Measurements from ENCODE around the gene TCEA2.

TCEA2 gene

GRCh38 chr20:64037498-64038213 is 25.3 kb upstream of the TCEA2 start:
- Histone ChIP-seq H2AFZ (ENCODE audit: low read length) (no peak overlapping the region), H3K4me3 (ENCODE audit: low read depth, low read length, poor library complexity, severe bottlenecking) (no peak overlapping the region), H3K79me2 (ENCODE audit: insufficient read depth, low read length) (no peaks in the 10 kb centered on the region), H3K9me3 (ENCODE audit: low read length) (no peaks in the 10 kb centered on the region), H3K9me2 (ENCODE audit: low read depth, low read length) (no peaks in the 10 kb centered on the region), H3K9ac (ENCODE audit: low read length) (no peak overlapping the region), H3F3A (ENCODE audit: insufficient read depth, low read length) (no peaks in the 10 kb centered on the region), H3K4me1 (ENCODE audit: insufficient read depth, low read length, severe bottlenecking) (peaks cover 22% of the 10 kb centered on the region), H3K27me3 (ENCODE audit: insufficient read depth, low read length) (0 out of 2 replicates have a peak, but pooled peaks cover 6% of the 10 kb centered on the region), H3K36me3 (ENCODE audit: insufficient read depth, low read length) (peaks cover 18% of the 10 kb centered on the region), H3K4me2 (ENCODE audit: low read length) (peak overlapping the region; percentile 13; the same call in 1 of the 2 replicates), H4K20me1 (ENCODE audit: insufficient read depth, low read length) (no peaks in the 10 kb centered on the region), H3K27ac (ENCODE audit: low read depth, low read length, poor library complexity, severe bottlenecking) (no peak overlapping the region)
- TF ChIP-seq EZH2 (IDR thresholded peaks at IDR 0.05; ENCODE audit: borderline replicate concordance, low read length) (no peak), CTCF (IDR thresholded peaks at IDR 0.05; ENCODE audit: low read length) (no peak)

GRCh38 chr20:64038224-64038564 is 24.8 kb upstream of the TCEA2 start:
- peak overlapping the region; percentile 57 for H3K4me3 ChIP-seq (ENCODE audit: low read depth, low read length, poor library complexity, severe bottlenecking)
- no peaks in the 10 kb centered on the region for H3K9me3 ChIP-seq (ENCODE audit: low read length)
- H4K20me1 ChIP-seq (ENCODE audit: insufficient read depth, low read length), result no peaks in the 10 kb centered on the region
- H3K36me3 ChIP-seq (ENCODE audit: insufficient read depth, low read length), result peaks cover 18% of the 10 kb centered on the region
- no peaks in the 10 kb centered on the region for H3K9me2 ChIP-seq (ENCODE audit: low read depth, low read length)
- H3K27ac ChIP-seq (ENCODE audit: low read depth, low read length, poor library complexity, severe bottlenecking), result no peak overlapping the region
- no peaks in the 10 kb centered on the region for H3F3A ChIP-seq (ENCODE audit: insufficient read depth, low read length)
- H3K4me1 ChIP-seq (ENCODE audit: insufficient read depth, low read length, severe bottlenecking), result peaks cover 22% of the 10 kb centered on the region
- H3K79me2 ChIP-seq (ENCODE audit: insufficient read depth, low read length), result no peaks in the 10 kb centered on the region
- H3K9ac ChIP-seq (ENCODE audit: low read length), result no peak overlapping the region
- H3K27me3 ChIP-seq (ENCODE audit: insufficient read depth, low read length), result 0 out of 2 replicates have a peak, but pooled peaks cover 6% of the 10 kb centered on the region
- H3K4me2 ChIP-seq (ENCODE audit: low read length), result peak overlapping the region; percentile 76
- H2AFZ ChIP-seq (ENCODE audit: low read length), result no peak overlapping the region
- TF ChIP-seq EZH2 (IDR thresholded peaks at IDR 0.05; ENCODE audit: borderline replicate concordance, low read length), result no peak
- TF ChIP-seq CTCF (IDR thresholded peaks at IDR 0.05; ENCODE audit: low read length), result no peak

- peak overlapping the region; percentile 31; the same call in 1 of the 2 replicates for H3K9ac ChIP-seq (ENCODE audit: low read length)
- peak overlapping the region; percentile 57 for H3K4me3 ChIP-seq (ENCODE audit: low read depth, low read length, poor library complexity, severe bottlenecking)
- peak overlapping the region; percentile 76 for H3K4me2 ChIP-seq (ENCODE audit: low read length)
- H3F3A ChIP-seq (ENCODE audit: insufficient read depth, low read length), result no peaks in the 10 kb centered on the region
- no peak overlapping the region for H3K27ac ChIP-seq (ENCODE audit: low read depth, low read length, poor library complexity, severe bottlenecking)
- H3K27me3 ChIP-seq (ENCODE audit: insufficient read depth, low read length), result 0 out of 2 replicates have a peak, but pooled peaks cover 6% of the 10 kb centered on the region
- no peak for TF ChIP-seq EZH2 (IDR thresholded peaks at IDR 0.05; ENCODE audit: borderline replicate concordance, low read length)
- TF ChIP-seq CTCF (IDR thresholded peaks at IDR 0.05; ENCODE audit: low read length), result peak; percentile 49
- H3K9me2 ChIP-seq (ENCODE audit: low read depth, low read length), result no peaks in the 10 kb centered on the region
- H3K36me3 ChIP-seq (ENCODE audit: insufficient read depth, low read length), result peaks cover 17% of the 10 kb centered on the region
- no peaks in the 10 kb centered on the region for H3K79me2 ChIP-seq (ENCODE audit: insufficient read depth, low read length)
- H4K20me1 ChIP-seq (ENCODE audit: insufficient read depth, low read length), result no peaks in the 10 kb centered on the region
- H2AFZ ChIP-seq (ENCODE audit: low read length), result no peak overlapping the region
- H3K9me3 ChIP-seq (ENCODE audit: low read length), result no peaks in the 10 kb centered on the region
- peaks cover 22% of the 10 kb centered on the region for H3K4me1 ChIP-seq (ENCODE audit: insufficient read depth, low read length, severe bottlenecking)
These were observed 24.3 kb upstream of the TCEA2 start for GRCh38 chr20:64038565-64039292.

Data from OCI-LY1 (cell line).